Panc1 (cell line): ENCODE data around the gene C13orf46.

Experiments
- POLR2AphosphoS5 ChIP-seq: IDR thresholded peaks from 2 replicates; pipeline ENCODE4 v1.6.1; 2012; ENCODE audit warnings: mild to moderate bottlenecking, low read depth, low read length, moderate library complexity
- SIN3A ChIP-seq: IDR thresholded peaks from 2 replicates; pipeline ENCODE4 v1.6.1; 2012; ENCODE audit warnings: low read depth, mild to moderate bottlenecking, low read length, moderate library complexity, borderline replicate concordance; ENCODE audit not compliant: insufficient read depth
- TF ChIP-seq, protein P1 (sequence below): fragments of 450-650 bp; IDR thresholded peaks from 2 replicates; pipeline ENCODE4 v1.5.1; 2017; ENCODE audit warnings: mild to moderate bottlenecking

DNA sequence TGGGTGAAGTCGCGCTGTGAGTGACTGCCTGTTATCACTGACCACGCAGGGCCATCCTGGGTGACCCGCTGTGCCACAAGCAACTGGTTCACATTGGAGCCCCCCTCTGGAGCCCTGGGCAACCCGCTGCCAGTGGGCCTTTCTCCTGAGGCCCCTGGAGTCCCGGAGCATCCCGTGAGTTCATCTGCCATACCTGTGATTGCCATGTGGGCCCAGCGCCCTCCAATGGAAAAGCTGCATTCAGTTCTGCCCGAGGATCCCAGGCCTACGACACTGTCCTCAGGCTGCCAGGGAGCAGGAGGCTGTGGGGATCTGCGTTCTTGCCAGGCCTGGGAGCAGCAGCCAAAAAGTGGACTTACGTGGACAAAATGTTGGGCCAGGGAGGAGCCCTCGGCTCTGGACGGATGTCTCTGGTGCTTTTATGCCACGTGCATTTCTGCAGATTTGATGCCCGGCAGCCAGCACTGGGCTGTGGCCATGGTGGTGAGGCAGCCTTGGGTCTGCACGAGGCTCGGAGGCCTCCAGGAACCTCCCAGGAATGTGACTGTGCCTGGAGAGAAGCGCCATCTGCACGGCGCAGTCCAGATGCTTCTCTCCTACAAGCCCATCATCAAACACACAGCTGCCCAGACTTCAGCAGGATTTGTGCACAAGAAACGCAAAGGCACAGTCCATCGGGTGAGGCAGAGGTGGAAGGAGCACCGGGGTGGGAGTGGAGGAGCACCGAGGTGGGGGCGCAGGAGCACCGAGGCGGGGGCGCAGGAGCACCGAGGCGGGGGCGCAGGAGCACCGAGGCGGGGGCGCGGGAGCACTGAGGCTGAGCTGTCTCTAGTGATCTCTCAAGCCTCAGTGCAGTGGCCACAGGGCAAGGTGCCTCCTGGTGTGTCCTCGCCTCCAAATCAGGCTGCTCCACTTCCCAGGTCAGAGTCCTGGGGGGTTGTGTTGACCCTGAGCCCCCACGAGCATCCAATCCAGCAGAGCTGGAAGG lies 44.0 kb downstream of the C13orf46 start:
- no peak for TF ChIP-seq SIN3A
- TF ChIP-seq, protein P1, sequence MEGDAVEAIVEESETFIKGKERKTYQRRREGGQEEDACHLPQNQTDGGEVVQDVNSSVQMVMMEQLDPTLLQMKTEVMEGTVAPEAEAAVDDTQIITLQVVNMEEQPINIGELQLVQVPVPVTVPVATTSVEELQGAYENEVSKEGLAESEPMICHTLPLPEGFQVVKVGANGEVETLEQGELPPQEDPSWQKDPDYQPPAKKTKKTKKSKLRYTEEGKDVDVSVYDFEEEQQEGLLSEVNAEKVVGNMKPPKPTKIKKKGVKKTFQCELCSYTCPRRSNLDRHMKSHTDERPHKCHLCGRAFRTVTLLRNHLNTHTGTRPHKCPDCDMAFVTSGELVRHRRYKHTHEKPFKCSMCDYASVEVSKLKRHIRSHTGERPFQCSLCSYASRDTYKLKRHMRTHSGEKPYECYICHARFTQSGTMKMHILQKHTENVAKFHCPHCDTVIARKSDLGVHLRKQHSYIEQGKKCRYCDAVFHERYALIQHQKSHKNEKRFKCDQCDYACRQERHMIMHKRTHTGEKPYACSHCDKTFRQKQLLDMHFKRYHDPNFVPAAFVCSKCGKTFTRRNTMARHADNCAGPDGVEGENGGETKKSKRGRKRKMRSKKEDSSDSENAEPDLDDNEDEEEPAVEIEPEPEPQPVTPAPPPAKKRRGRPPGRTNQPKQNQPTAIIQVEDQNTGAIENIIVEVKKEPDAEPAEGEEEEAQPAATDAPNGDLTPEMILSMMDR = no peak; the same call in 1 of the 2 replicates
- no peak for TF ChIP-seq POLR2AphosphoS5
